ENCODE data around the gene GRWD1.

The GRWD1 gene

GRCh38 chr19:48424694-48425219 is 21.0 kb upstream of the GRWD1 start:
- DNase-seq (ENCODE audit: low read depth, low spot score), result no peak

- DNase-seq (ENCODE audit: low read depth, low spot score), result no peak
Measured at GRCh38 chr19:48428670-48429069, 17.1 kb upstream of the GRWD1 start.

GRCh38 chr19:48433337-48433736 is 12.4 kb upstream of the GRWD1 start:
- DNase-seq (ENCODE audit: low read depth, low spot score), result no peak

GRCh38 chr19:48436586-48436985 is 9.2 kb upstream of the GRWD1 start:
- no peak for DNase-seq (ENCODE audit: low read depth, low spot score)

- no peak for DNase-seq (ENCODE audit: low read depth, low spot score)
Measured at GRCh38 chr19:48441360-48442050, 4.3 kb upstream of the GRWD1 start.

GRCh38 chr19:48442116-48443035 is 3.4 kb upstream of the GRWD1 start:
- no peak for DNase-seq (ENCODE audit: low read depth, low spot score)

GRCh38 chr19:48443256-48443655 is 2.5 kb upstream of the GRWD1 start:
- no peak for DNase-seq (ENCODE audit: low read depth, low spot score)

- no peak for DNase-seq (ENCODE audit: low read depth, low spot score)
Measured at GRCh38 chr19:48443731-48444128, 2.1 kb upstream of the GRWD1 start.

- DNase-seq (ENCODE audit: low read depth, low spot score), result no peak
Measured at GRCh38 chr19:48444129-48444935, 1.5 kb upstream of the GRWD1 start.

GRCh38 chr19:48444936-48445200 is 915 bp upstream of the GRWD1 start:
- DNase-seq (ENCODE audit: low read depth, low spot score), result no peak

GRCh38 chr19:48445256-48445605 is 552 bp upstream of the GRWD1 start:
- no peak for DNase-seq (ENCODE audit: low read depth, low spot score)

- DNase-seq (ENCODE audit: low read depth, low spot score), result no peak
Measured at GRCh38 chr19:48446579-48446978, 796 bp downstream of the GRWD1 start.

- no peak for DNase-seq (ENCODE audit: low read depth, low spot score)
Measured at GRCh38 chr19:48448563-48448962, 2.8 kb downstream of the GRWD1 start.

- no peak for DNase-seq (ENCODE audit: low read depth, low spot score)
Measured at GRCh38 chr19:48450441-48450840, 4.7 kb downstream of the GRWD1 start.

GRCh38 chr19:48450863-48451262 is 5.1 kb downstream of the GRWD1 start:
- no peak for DNase-seq (ENCODE audit: low read depth, low spot score)

- no peak for DNase-seq (ENCODE audit: low read depth, low spot score)
Measured at GRCh38 chr19:48451624-48452023, 5.8 kb downstream of the GRWD1 start.

- no peak for DNase-seq (ENCODE audit: low read depth, low spot score)
Measured at GRCh38 chr19:48452289-48453190, 6.8 kb downstream of the GRWD1 start.

GRCh38 chr19:48454150-48454730 is 8.5 kb downstream of the GRWD1 start:
- no peak for DNase-seq (ENCODE audit: low read depth, low spot score)

- DNase-seq (ENCODE audit: low read depth, low spot score), result no peak
Measured at GRCh38 chr19:48455171-48455907, 9.6 kb downstream of the GRWD1 start, which contains the start of gene KCNJ14. Gene KCNJ14, plus strand, starts transcription at chr19:48455574. Its CDS starts 6,151 bp downstream, at chr19:48461725.

Data from activated CD4-positive, CD25-positive, alpha-beta regulatory T cell treated with anti-CD3 and anti-CD28 coated beads, Interleukin-2, amount 50 U/mL, for 16 hours (primary cell).